ENCODE measurements around the gene BCAS3.

GRCh38 chr17:61393550-61393903 lies 715.9 kb downstream of the BCAS3 start:
- TF ChIP-seq, protein P1, sequence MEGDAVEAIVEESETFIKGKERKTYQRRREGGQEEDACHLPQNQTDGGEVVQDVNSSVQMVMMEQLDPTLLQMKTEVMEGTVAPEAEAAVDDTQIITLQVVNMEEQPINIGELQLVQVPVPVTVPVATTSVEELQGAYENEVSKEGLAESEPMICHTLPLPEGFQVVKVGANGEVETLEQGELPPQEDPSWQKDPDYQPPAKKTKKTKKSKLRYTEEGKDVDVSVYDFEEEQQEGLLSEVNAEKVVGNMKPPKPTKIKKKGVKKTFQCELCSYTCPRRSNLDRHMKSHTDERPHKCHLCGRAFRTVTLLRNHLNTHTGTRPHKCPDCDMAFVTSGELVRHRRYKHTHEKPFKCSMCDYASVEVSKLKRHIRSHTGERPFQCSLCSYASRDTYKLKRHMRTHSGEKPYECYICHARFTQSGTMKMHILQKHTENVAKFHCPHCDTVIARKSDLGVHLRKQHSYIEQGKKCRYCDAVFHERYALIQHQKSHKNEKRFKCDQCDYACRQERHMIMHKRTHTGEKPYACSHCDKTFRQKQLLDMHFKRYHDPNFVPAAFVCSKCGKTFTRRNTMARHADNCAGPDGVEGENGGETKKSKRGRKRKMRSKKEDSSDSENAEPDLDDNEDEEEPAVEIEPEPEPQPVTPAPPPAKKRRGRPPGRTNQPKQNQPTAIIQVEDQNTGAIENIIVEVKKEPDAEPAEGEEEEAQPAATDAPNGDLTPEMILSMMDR (IDR thresholded peaks at IDR 0.05): no peak
- TF ChIP-seq EP300 (IDR thresholded peaks at IDR 0.05): no peak
